Effector memory CD8-positive, alpha-beta T cell (primary cell): ENCODE data around the gene IRF2BP2.
"Not testable (repeated sequence)": the region's sequence is repeated elsewhere in the genome, so short reads cannot be mapped to it uniquely, and the experiment has no call there.

ENCODE experiments used
- ATAC-seq: fragments of 150-1000 bp; cut with Tn5 transposase; replicated peaks from 2 replicates; pipeline ENCODE4 v1.10.0; 2021; ENCODE audit warnings: mild to moderate bottlenecking, moderate library complexity
- DNase-seq, 3 experiments: peaks; one replicate each; pipeline ENCODE4 v3.0.0; 2021
- H3K27ac Mint-ChIP-seq, 2 donors: one replicate each; pipeline ENCODE4 v1.8.0; 2022; ENCODE audit warnings: mild to moderate bottlenecking in 2 of 2, mixed read lengths in 2 of 2, moderate library complexity in 2 of 2
- H3K27me3 Mint-ChIP-seq, 2 donors: one replicate each; pipeline ENCODE4 v1.8.0; 2022; ENCODE audit warnings: mixed read lengths in 2 of 2
- H3K36me3 Mint-ChIP-seq: one replicate; pipeline ENCODE4 v1.8.0; 2022; ENCODE audit warnings: mild to moderate bottlenecking, moderate library complexity, mixed read lengths; ENCODE audit not compliant: insufficient read depth
- H3K4me1 Mint-ChIP-seq, 2 donors: one replicate each; pipeline ENCODE4 v1.8.0; 2022; ENCODE audit warnings: low read depth in 2 of 2, mixed read lengths in 2 of 2
- H3K4me3 Mint-ChIP-seq, 2 donors: one replicate each; pipeline ENCODE4 v1.8.0; 2022; ENCODE audit warnings: mild to moderate bottlenecking in 2 of 2, mixed read lengths in 2 of 2, moderate library complexity in 2 of 2
- H3K9me3 Mint-ChIP-seq, 2 donors: one replicate each; pipeline ENCODE4 v1.8.0; 2022; ENCODE audit warnings: mixed read lengths in 2 of 2

The IRF2BP2 gene

DNA sequence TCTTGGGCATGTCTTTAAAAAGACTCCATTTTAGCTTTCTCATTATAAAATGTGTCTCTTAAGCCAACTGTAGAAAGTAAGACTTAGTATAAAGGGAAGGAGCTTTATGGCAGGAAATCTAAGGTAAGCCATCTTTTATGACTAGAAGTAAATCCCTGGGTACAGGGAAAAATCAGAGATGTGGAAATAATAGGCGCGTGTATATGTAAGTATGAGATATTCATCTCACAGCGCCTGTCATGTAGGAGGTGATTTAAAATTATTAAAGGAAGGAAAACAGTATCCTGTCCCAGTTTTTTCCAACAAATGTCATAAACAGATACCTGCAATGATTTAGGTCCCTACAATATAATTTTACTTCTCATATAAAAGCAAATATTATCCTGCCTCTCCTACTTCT is 35.0 kb upstream of the IRF2BP2 start:
- no peak for DNase-seq
- H3K4me1 Mint-ChIP-seq: no peaks in the 10 kb centered on the region
- peaks cover 4% of the 10 kb centered on the region for H3K36me3 Mint-ChIP-seq
- H3K27ac Mint-ChIP-seq: no peak overlapping the region
- H3K9me3 Mint-ChIP-seq: no peaks in the 10 kb centered on the region
- no peak overlapping the region for H3K4me3 Mint-ChIP-seq
- no peak for ATAC-seq
- peaks cover 6 to 7% of the 10 kb centered on the region in 2 donors for H3K27me3 Mint-ChIP-seq

DNA sequence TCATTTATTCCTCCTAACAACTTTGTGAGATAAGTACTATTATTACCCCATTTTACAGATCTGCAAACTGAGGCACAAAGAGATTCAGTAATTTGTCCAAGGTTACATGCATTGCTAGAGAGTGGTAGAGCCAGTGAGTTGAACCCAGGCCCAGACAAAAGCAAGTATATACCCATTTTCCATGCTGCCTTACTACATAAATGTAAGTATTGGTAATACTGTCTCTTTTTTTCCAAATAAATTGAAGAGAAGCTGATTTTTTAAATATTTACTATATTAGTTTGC is 33.8 kb upstream of the IRF2BP2 start:
- Mint-ChIP-seq H3K27me3 (peaks cover 6 to 9% of the 10 kb centered on the region in 2 donors), H3K36me3 (peaks cover 4% of the 10 kb centered on the region), H3K4me1 (no peaks in the 10 kb centered on the region), H3K4me3 (no peak overlapping the region), H3K9me3 (no peaks in the 10 kb centered on the region), H3K27ac (no peak overlapping the region)
- ATAC-seq: no peak
- DNase-seq: no peak

DNA sequence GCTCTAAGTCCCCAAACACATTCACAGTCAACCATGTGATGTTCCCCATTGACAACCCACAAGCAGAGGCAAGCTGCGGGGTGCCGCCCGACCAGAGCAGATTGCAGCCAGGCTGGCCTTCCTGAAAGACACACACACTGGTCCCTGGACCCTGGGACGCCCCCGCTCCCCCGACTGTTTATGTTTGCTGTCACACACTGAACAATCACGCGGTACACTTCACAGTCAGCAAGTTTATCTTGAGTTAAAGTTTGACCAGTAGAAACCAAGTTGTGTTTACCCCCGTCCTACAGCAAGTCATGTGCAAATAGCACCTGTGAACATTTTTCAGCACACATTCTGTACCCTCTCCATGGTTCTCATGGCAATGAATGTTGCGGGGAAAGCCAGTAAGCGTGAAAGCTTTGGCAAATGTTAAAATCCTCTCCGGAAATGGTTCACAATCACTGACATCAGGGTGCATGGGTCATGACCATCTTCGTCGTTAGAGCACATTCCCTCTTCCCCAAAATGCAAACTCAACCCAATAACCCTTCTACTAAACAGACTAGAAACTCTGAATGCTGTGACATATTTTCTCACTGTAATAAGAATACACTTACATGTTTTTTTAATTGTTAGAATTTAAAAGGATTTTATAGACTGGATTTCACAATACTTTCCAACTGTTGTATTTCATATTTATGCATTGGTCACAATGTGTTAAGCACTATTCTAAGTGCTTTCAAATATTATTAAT is 33.3 kb upstream of the IRF2BP2 start:
- Mint-ChIP-seq H3K9me3 (no peaks in the 10 kb centered on the region), H3K27me3 (peaks cover 6 to 9% of the 10 kb centered on the region in 2 donors), H3K27ac (no peak overlapping the region), H3K36me3 (peaks cover 4% of the 10 kb centered on the region), H3K4me1 (no peaks in the 10 kb centered on the region), H3K4me3 (no peak overlapping the region)
- no peak for ATAC-seq
- DNase-seq: no peak

DNA sequence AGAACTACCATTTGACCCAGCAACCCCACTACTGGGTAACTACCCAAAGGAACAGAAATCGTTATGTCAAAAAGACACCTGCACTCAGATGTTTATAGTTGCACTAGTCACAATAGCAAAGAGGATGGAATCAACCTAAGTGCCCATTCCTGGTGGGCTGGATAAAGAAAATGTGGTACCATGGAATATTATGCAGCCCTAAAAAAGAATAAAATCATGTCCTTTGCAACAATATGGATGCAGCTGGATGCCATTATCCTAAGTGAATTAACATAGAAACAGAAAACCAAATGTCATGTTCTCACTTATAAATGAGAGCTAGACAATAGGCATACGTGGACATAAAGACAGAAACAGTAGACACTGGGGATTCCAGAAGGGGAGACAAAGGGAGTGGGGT is 32.5 kb upstream of the IRF2BP2 start:
- Mint-ChIP-seq H3K4me3 (no peak overlapping the region), H3K27me3 (peaks cover 6 to 9% of the 10 kb centered on the region in 2 donors)
- ATAC-seq: no peak

DNA sequence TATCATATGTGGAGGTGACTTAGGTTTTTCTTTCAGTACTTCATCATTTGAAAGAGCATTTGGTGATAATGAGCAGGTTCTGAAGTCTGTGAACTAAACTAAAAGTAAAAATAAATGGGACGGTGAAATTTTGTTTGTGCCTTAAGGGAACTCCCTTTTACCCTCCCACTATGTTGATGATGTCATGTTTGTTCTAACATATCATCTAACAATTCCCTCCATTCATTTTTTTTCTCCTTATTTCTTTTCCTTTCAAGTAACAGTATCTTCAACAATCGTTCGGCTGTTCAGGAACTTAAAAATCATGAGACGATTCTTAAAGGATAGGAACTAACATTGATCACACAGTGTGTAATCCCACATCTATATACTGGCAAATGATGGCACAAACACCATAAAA is 30.0 kb upstream of the IRF2BP2 start:
- no peak for DNase-seq
- no peak overlapping the region for H3K4me3 Mint-ChIP-seq
- peaks cover 4% of the 10 kb centered on the region for H3K36me3 Mint-ChIP-seq

More for the DNA sequence above, 32.5 kb upstream of the IRF2BP2 start:
- no peaks in the 10 kb centered on the region for H3K9me3 Mint-ChIP-seq
- H3K27ac Mint-ChIP-seq: no peak overlapping the region
- DNase-seq: no peak
- H3K36me3 Mint-ChIP-seq: peaks cover 4% of the 10 kb centered on the region
- H3K4me1 Mint-ChIP-seq: no peaks in the 10 kb centered on the region

DNA sequence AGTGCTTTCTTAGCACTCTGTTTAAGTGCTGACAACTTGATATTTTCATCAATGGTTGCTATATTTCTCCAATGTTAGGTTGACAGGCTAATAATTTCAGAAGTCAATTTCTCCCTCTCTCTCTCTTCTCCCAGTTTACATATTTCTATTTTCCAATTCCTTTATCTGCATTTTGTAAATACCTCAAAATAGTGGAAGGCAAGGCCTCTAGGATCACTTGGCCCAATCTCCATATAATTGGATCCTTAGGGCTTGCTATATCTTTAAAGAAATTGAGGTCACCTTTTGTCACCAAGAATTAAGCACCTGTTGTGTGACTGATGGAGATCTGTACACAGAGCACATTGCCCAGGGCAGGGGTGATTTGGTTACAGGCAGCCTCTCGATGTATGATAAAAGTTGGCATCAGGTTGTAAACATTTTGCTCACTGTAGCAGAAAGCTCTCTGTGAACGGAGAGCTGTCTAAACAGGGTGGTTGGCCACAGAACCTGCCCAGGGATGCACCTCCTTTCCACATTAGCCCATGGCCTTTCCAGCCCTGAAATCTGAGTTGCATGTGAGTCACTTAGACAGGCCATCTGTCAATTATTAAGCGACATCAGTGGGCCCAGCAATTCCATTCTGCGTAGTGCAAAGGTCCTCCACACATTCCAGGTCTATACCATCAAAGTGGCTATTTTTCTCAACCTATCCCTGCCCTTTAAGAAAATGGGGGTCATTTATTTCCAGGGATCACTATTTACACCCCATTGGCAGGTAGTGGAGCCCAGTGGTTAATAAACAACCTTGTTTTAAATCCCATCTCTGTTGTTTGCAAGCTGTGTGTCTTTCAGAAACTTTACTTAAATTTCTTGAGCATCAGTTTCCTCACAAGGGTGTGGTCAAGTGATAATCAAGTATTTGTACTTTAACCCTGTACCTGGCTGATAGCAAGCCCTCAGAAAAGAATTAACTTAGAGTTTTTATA is 29.1 kb upstream of the IRF2BP2 start:
- DNase-seq: no peak
- Mint-ChIP-seq H3K27me3 (peaks cover 0 to 9% of the 10 kb centered on the region in 2 donors), H3K36me3 (peaks cover 4% of the 10 kb centered on the region), H3K4me1 (no peaks in the 10 kb centered on the region), H3K27ac (no peak overlapping the region), H3K9me3 (no peaks in the 10 kb centered on the region), H3K4me3 (no peak overlapping the region)
- no peak for ATAC-seq

More for the DNA sequence above, 30.0 kb upstream of the IRF2BP2 start:
- Mint-ChIP-seq H3K27me3 (peaks cover 0 to 9% of the 10 kb centered on the region in 2 donors), H3K9me3 (no peaks in the 10 kb centered on the region), H3K27ac (peak overlapping the region in 1 of 2 donors; percentile 47), H3K4me1 (no peaks in the 10 kb centered on the region)
- no peak for ATAC-seq

DNA sequence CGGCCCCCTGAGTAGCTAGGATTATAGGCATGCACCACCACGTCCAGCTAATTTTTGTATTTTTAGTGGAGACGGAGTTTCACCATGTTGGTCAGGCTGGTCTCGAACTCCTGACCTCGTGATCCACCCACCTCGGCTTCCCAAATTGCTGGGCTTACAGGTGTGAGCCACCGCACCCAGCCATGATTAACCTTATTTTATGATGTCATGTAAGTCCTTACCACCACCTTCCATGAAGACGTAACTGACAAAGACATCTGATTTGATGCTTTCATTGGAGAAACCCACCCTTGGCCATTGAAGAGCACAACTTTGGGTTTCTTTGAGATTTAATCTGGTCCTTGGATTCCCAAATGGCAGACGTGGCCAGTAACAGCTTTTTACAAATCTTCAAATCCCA is 24.9 kb upstream of the IRF2BP2 start:
- not testable (repeated sequence) for ATAC-seq, H3K27ac Mint-ChIP-seq, H3K36me3 Mint-ChIP-seq, H3K9me3 Mint-ChIP-seq, H3K4me3 Mint-ChIP-seq, H3K4me1 Mint-ChIP-seq, DNase-seq
- peaks cover 0 to 10% of the 10 kb centered on the region in 2 donors for H3K27me3 Mint-ChIP-seq

DNA sequence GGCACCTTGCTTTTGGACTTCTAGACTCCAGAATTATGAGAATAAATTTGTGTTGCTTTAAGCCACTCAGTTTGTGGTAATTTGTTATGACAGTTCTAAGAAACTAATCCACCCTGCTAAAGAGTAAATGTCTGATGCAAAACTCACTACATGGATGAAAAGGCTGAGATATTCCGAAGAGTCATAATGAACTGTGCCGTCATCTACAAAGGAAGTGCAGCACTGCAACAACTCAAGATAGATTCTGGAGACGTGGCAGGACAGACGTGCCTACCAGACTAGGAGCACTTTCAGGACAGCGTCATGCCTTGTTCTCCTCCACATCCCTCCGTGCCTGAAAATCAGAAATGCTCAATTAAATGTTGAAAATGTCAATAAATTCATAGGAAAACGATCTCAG is 24.4 kb upstream of the IRF2BP2 start:
- no peak overlapping the region for H3K27ac Mint-ChIP-seq
- no peaks in the 10 kb centered on the region for H3K9me3 Mint-ChIP-seq
- ATAC-seq (no peak), DNase-seq (no peak)
- H3K4me1 Mint-ChIP-seq: no peaks in the 10 kb centered on the region
- H3K36me3 Mint-ChIP-seq: no peaks in the 10 kb centered on the region
- no peak overlapping the region for H3K4me3 Mint-ChIP-seq
- H3K27me3 Mint-ChIP-seq: peaks cover 3 to 14% of the 10 kb centered on the region in 2 donors

DNA sequence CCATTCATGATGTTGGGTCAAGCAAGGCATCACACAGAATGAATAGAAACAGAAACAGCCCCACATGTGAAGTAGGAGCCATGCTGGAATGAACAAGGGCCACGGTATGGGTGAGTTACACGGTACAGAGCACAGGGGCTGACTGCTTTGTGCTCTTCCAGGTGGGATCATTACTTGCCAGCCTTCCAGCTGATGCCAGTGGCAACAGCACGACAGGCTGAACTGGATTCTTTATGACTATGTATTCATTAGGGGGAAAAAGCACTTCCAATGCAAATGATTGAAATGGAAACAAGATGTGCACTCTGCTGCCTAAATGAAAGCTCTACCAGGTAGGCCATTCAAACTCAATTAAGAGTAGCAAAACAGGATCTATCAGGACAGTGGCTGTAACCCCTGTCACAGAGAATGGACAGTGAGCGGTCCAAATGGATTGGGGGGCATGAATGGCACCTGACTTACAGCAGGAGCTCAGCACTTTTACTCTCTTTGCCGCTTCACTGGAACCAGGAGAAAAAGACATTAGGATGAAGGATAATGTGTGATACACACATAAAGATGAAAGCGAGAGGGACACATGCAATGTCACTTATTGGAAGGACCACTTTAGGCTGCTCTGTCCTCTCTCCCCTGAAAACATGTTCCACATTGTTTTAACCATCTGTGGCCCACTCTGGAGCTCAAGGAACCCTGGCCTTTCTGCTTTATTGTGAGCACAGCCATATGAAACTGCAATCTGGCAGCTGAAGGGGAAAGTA is 23.4 kb upstream of the IRF2BP2 start:
- Mint-ChIP-seq H3K27ac (no peak overlapping the region), H3K27me3 (peaks cover 6 to 15% of the 10 kb centered on the region in 2 donors), H3K4me1 (no peaks in the 10 kb centered on the region), H3K36me3 (no peaks in the 10 kb centered on the region), H3K9me3 (no peaks in the 10 kb centered on the region), H3K4me3 (no peak overlapping the region)
- ATAC-seq (no peak), DNase-seq (no peak)

DNA sequence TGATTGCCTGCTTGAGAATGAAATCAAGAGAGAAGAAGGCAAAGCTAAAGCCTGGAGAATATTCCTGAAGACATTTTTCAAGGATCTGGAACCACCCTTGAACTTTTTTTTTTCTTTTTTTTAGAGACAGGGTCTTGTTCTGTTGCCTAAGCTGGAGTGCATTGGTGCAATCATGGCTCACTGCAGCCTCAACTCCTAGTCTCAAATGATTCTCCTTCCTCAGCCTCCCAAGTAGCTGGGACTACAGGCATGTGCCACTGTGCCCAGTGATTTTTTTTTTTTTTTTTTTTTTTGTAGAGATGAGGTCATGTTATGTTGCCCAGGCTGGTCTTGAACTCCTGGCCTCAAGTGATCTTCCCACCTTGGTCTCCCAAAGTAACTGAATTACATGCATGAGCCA is 22.2 kb upstream of the IRF2BP2 start:
- ATAC-seq (no peak), DNase-seq (no peak)
- Mint-ChIP-seq H3K27me3 (peaks cover 13 to 27% of the 10 kb centered on the region in 2 donors), H3K9me3 (no peaks in the 10 kb centered on the region), H3K4me1 (no peaks in the 10 kb centered on the region), H3K27ac (no peak overlapping the region), H3K4me3 (no peak overlapping the region), H3K36me3 (no peaks in the 10 kb centered on the region)

DNA sequence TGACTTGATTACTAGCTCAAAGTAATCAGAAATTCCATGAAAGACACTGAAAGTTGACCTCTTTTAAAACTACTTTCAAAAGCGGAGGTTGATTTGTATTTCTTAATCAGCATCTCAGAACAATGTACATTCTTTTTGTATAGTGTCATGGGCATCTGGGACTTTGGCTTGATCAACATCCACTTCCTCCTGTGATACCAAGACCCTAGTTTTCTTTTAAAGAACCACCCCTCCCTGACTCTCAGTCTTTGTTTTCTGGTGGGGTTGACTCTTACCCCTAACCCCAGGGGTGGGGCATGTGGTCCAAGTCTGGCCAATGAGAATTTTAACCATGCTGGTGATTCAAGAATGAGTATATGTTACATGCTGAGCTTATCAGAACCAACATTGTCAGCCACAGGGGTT is 21.7 kb upstream of the IRF2BP2 start:
- H3K27me3 Mint-ChIP-seq: peaks cover 13 to 27% of the 10 kb centered on the region in 2 donors
- DNase-seq: no peak
- no peak for ATAC-seq
- H3K4me1 Mint-ChIP-seq: no peaks in the 10 kb centered on the region
- H3K27ac Mint-ChIP-seq: no peak overlapping the region
- no peaks in the 10 kb centered on the region for H3K36me3 Mint-ChIP-seq
- H3K4me3 Mint-ChIP-seq: no peak overlapping the region
- no peaks in the 10 kb centered on the region for H3K9me3 Mint-ChIP-seq

DNA sequence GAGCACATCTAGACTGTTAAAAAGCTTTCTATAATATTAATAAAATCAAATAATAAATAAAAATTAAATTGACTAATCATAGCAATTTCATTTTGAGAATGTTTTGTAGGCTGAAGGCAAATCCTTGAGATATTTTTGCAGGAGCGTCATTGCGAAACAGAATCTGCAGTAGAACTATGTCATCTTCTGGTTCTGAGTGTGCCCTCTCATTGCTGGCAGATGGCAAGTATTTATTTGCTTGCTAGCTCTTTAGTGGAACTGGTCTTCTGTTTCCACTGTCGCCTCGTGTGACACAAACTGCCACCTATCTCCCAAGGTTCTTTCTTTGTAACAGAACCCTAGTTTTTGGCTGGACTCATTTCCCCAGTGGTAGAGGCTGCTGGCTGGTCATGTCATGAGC is 19.0 kb upstream of the IRF2BP2 start:
- Mint-ChIP-seq H3K9me3 (no peaks in the 10 kb centered on the region), H3K27me3 (peaks cover 13 to 27% of the 10 kb centered on the region in 2 donors), H3K4me1 (peaks cover 0 to 2% of the 10 kb centered on the region in 2 donors), H3K36me3 (no peaks in the 10 kb centered on the region), H3K4me3 (no peak overlapping the region), H3K27ac (no peak overlapping the region)
- DNase-seq (no peak), ATAC-seq (no peak)

DNA sequence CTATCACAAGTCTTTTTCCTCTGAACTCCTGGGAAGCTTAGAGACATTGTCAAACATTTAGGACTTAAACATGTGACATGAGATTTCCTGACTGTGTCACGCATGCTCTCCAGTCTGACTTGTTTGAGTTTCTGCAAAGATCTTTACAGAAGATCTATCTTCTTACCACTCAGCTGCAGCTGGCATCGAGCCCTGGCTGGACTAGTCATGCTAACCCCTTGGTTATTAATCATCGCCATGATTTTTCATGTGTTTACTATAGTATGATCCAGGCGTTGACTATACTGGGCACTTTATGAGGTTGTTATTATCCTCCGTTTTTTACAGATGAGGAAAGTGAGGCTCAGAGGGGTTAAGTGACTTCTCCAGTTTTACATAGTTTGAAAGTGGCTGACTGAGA is 18.1 kb upstream of the IRF2BP2 start:
- no peak for DNase-seq
- Mint-ChIP-seq H3K36me3 (no peaks in the 10 kb centered on the region), H3K4me3 (no peak overlapping the region), H3K9me3 (no peaks in the 10 kb centered on the region), H3K27me3 (peaks cover 13 to 27% of the 10 kb centered on the region in 2 donors), H3K4me1 (peaks cover 0 to 2% of the 10 kb centered on the region in 2 donors), H3K27ac (no peak overlapping the region)
- ATAC-seq: no peak
